Suprapubic skin (tissue), 3 donors: Measurements from ENCODE around the gene CDH4.

Source experiments
- EP300 ChIP-seq: sonication (generic); formaldehyde crosslinking; IDR thresholded peaks from one replicate; pipeline ENCODE4 v1.6.1; 2017; ENCODE audit warnings: antibody characterized with exemption
- POLR2A ChIP-seq, 2 donors: fragments of 450-650 bp; IDR thresholded peaks; one replicate each; pipeline ENCODE4 v1.6.1; 2017; ENCODE audit warnings: antibody characterized with exemption in 2 of 2, mild to moderate bottlenecking in 2 of 2, moderate library complexity in 2 of 2
- TF ChIP-seq, protein P1 (sequence below), 2 donors: fragments of 200-600 bp in 1 of 2; fragments of 450-650 bp in 1 of 2; sonication (generic) in 1 of 2; IDR thresholded peaks; one replicate each; pipeline ENCODE4 v1.5.1; 2016 to 2019; ENCODE audit warnings: antibody characterized with exemption in 2 of 2, mild to moderate bottlenecking in 1 of 2, moderate library complexity in 1 of 2

DNA sequence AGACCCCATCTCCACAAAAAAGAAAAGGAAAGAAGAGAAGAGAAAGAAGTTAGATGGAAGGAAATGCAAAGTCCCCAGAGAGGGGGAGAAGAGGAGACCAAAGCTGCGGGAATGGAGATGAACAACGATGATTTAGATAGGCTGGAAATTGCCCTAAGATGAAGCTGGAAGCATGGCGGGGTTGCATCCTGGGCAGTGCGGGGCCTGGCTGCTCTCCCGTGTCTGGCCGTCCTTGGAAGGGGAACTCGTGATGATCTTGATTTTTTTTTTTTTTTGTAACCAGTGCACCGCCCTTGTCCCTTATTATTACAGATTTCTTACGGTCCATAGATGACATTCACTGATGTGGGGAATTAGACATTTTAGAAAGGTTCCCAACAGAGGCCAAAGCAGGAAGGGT, 276.5 kb downstream of the CDH4 start:
- TF ChIP-seq, protein P1, sequence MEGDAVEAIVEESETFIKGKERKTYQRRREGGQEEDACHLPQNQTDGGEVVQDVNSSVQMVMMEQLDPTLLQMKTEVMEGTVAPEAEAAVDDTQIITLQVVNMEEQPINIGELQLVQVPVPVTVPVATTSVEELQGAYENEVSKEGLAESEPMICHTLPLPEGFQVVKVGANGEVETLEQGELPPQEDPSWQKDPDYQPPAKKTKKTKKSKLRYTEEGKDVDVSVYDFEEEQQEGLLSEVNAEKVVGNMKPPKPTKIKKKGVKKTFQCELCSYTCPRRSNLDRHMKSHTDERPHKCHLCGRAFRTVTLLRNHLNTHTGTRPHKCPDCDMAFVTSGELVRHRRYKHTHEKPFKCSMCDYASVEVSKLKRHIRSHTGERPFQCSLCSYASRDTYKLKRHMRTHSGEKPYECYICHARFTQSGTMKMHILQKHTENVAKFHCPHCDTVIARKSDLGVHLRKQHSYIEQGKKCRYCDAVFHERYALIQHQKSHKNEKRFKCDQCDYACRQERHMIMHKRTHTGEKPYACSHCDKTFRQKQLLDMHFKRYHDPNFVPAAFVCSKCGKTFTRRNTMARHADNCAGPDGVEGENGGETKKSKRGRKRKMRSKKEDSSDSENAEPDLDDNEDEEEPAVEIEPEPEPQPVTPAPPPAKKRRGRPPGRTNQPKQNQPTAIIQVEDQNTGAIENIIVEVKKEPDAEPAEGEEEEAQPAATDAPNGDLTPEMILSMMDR (IDR thresholded peaks at IDR 0.05): no peak
- no peak for TF ChIP-seq POLR2A (IDR thresholded peaks at IDR 0.05)
- no peak for TF ChIP-seq EP300
